T-helper 17 cell (primary cell): ENCODE data around the gene CUL3. TPM values are rescaled to one million over a fixed set of nuclear protein-coding genes. Genes with fewer than 3 reads are reported as not detected.
"Not testable (repeated sequence)": the region's sequence is repeated elsewhere in the genome, so short reads cannot be mapped to it uniquely, and the experiment has no call there.

Experiments
- ATAC-seq: fragments of 150-1000 bp; cut with Tn5 transposase; 2 replicates; pipeline ENCODE4 v1.10.0; 2021; ENCODE audit warnings: mild to moderate bottlenecking, moderate library complexity
- DNase-seq, 3 donors: peaks; one replicate each; pipeline versions ENCODE4 v3.0.0 to v3.0.0-alpha.2; 2020 to 2021
- H3K9me3 ChIP-seq: one replicate; pipeline ENCODE4 v1.7.0; 2013; ENCODE audit warnings: low read length, mild to moderate bottlenecking; ENCODE audit not compliant: control insufficient read depth, poor library complexity, severe bottlenecking
- H3K27ac Mint-ChIP-seq: one replicate; pipeline ENCODE4 v1.8.0; 2022; ENCODE audit warnings: mild to moderate bottlenecking, moderate library complexity, mixed read lengths
- H3K27me3 Mint-ChIP-seq: one replicate; pipeline ENCODE4 v1.8.0; 2022; ENCODE audit warnings: mixed read lengths
- H3K36me3 Mint-ChIP-seq: one replicate; pipeline ENCODE4 v1.8.0; 2022; ENCODE audit warnings: low read depth, mixed read lengths
- H3K4me1 Mint-ChIP-seq: one replicate; pipeline ENCODE4 v1.8.0; 2022; ENCODE audit warnings: mild to moderate bottlenecking, mixed read lengths
- H3K4me3 Mint-ChIP-seq: one replicate; pipeline ENCODE4 v1.8.0; 2022; ENCODE audit warnings: mild to moderate bottlenecking, moderate library complexity, mixed read lengths
- total RNA-seq, 4 donors: library from RNA in 2 of 4; stranded (reverse) in 2 of 4; gene quantifications; one replicate each; pipeline ENCODE4 v1.2.3 and lab custom pipeline; 2022 to 2026

The CUL3 gene
- total RNA-seq, 2 donors from 2014 or later, result 94.8 to 99.7 TPM

DNA sequence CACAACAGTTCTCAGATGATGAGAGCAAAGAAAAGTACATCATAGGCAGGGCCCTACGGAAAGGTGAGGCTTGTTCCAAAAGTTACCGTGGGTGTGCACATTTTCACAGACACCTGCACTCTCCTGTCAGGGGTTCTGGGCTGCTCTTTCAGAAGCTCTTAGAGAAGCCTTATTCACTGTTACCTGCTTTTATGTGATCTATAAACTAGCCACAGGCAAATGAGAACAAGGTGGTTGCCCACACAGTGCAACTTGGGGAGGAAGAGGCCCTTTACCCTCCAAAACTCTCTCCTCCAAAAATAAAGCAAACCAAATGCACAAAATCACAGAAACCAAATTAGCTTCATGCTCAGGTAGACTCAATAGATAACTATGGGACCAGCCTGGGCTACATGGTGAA is 11.1 kb upstream of the CUL3 start:
- H3K9me3 ChIP-seq, result no peaks in the 10 kb centered on the region
- no peak for ATAC-seq
- H3K27ac Mint-ChIP-seq, result no peak overlapping the region
- no peaks in the 10 kb centered on the region for H3K4me1 Mint-ChIP-seq
- H3K4me3 Mint-ChIP-seq, result no peak overlapping the region
- H3K27me3 Mint-ChIP-seq, result no peaks in the 10 kb centered on the region
- no peak for DNase-seq
- no peaks in the 10 kb centered on the region for H3K36me3 Mint-ChIP-seq

- DNase-seq (no peak), ATAC-seq (no peak)
- H3K9me3 ChIP-seq, result no peaks in the 10 kb centered on the region
- Mint-ChIP-seq H3K27ac (no peak overlapping the region), H3K27me3 (no peaks in the 10 kb centered on the region), H3K36me3 (no peaks in the 10 kb centered on the region), H3K4me3 (no peak overlapping the region), H3K4me1 (no peaks in the 10 kb centered on the region)
These were observed 10.4 kb upstream of the CUL3 start for GRCh38 chr2:224595518-224595917.

- H3K4me3 Mint-ChIP-seq, result no peak overlapping the region
- H3K27ac Mint-ChIP-seq, result no peak overlapping the region
- no peak for ATAC-seq
- no peaks in the 10 kb centered on the region for H3K27me3 Mint-ChIP-seq
- no peaks in the 10 kb centered on the region for H3K4me1 Mint-ChIP-seq
- H3K9me3 ChIP-seq, result no peaks in the 10 kb centered on the region
- no peak for DNase-seq
- H3K36me3 Mint-ChIP-seq, result no peaks in the 10 kb centered on the region
These were observed 9.7 kb upstream of the CUL3 start for GRCh38 chr2:224594840-224595239.

GRCh38 chr2:224591220-224591619 is 6.1 kb upstream of the CUL3 start:
- H3K27me3 Mint-ChIP-seq, result no peaks in the 10 kb centered on the region
- H3K4me1 Mint-ChIP-seq, result peaks cover 3% of the 10 kb centered on the region
- no peak overlapping the region for H3K27ac Mint-ChIP-seq
- no peak overlapping the region for H3K4me3 Mint-ChIP-seq
- H3K9me3 ChIP-seq, result no peaks in the 10 kb centered on the region
- DNase-seq, result no peak
- ATAC-seq, result no peak
- H3K36me3 Mint-ChIP-seq, result no peaks in the 10 kb centered on the region

DNA sequence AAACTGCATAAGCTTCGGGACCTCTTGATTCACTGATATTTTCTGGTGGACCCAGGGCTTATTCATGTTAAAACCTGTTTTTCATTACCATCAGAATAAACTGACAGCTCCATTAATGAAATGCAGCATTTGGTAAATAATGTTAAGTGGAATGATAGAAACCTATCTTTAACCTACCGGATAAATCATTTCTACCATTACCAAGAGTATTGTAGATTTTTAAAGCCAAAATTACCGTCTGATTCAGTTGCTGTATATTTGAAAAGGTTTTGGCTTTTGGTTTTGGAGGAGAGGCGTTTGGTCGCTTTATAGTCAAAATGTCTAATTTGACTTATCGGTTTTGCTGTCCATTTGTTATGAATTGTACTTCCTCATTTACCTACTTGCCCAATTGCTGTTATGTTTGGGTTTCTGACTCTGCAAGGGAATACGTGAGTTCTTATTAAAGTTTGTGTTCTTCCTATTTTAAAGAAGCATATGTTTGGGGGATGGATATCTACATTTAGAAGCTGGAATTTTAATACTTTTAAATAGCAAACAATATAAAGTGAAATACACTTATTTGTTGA is 1.0 kb upstream of the CUL3 start:
- Mint-ChIP-seq H3K27me3 (no peaks in the 10 kb centered on the region), H3K27ac (peak overlapping the region; percentile 67), H3K36me3 (no peaks in the 10 kb centered on the region), H3K4me1 (peaks cover 13% of the 10 kb centered on the region), H3K4me3 (peak overlapping the region; percentile 94)
- H3K9me3 ChIP-seq, result no peaks in the 10 kb centered on the region
- ATAC-seq (no peak), DNase-seq (no peak)

DNA sequence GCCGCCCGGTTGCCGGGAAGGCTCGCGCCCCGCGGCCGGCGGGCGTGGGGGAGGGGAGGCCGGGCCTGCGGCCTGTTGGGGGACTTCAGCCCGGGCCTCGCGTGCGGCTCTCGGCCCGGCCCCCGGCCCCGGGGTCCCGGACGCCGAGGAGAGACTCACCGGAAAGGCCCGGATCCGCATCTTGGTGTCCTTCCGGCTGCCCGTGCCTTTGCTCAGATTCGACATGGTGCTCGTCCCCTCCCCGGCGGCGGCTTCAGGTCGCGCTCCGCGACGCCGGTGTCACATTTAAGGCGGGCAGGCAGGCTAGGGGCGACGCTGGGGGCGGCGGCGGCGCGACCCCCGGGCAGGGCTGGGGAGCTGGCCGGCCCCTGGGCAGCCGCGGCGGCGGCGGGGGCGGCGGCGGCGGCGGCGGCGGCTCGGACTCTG is 365 bp downstream of the CUL3 start:
- ATAC-seq, result peak; percentile 28
- no peaks in the 10 kb centered on the region for H3K9me3 ChIP-seq
- no peaks in the 10 kb centered on the region for H3K27me3 Mint-ChIP-seq
- H3K36me3 Mint-ChIP-seq, result no peaks in the 10 kb centered on the region
- H3K27ac Mint-ChIP-seq, result peak overlapping the region; percentile 88
- peak overlapping the region; percentile 94 for H3K4me3 Mint-ChIP-seq
- DNase-seq, result peak; percentile 42 to 49 (median 49)
- peaks cover 19% of the 10 kb centered on the region for H3K4me1 Mint-ChIP-seq

DNA sequence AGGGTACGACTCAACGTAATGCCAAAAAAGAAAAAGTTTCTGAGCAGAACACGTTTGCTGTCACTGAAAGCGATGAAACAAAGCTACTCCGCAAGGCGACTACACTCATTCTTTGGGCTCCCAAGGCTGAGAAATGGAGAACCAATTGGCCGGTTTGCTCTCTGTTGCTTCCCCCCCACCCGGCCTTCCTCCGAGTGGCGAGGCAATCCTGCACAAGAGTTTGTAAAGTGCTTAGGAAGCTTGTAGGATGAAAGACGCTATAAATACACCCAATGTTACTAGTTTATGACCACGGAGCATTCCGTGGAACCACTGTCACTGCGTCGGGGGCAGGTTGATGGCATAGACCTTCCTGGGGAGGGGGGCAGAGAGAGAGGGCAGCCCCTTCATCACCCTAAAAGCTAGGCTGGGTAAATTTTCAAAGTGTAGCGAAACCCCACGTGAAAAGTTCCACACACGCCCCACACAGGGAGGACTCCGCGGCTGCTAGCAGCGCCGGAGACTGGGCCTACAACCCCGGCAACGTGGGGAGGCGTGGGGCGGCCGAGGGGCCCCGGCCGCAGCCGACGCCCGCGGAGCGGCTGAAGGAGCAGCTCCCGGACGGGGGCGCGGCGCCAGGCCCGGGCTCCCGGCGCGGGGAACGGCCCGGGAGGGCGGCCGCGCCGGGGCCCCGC is 915 bp downstream of the CUL3 start:
- Mint-ChIP-seq H3K4me3 (peak overlapping the region; percentile 97), H3K27ac (peak overlapping the region; percentile 88), H3K36me3 (no peaks in the 10 kb centered on the region), H3K27me3 (no peaks in the 10 kb centered on the region), H3K4me1 (peaks cover 24% of the 10 kb centered on the region)
- peak in 1 of 3 donors; percentile 10 for DNase-seq
- ATAC-seq, result no peak
- H3K9me3 ChIP-seq, result no peaks in the 10 kb centered on the region

DNA sequence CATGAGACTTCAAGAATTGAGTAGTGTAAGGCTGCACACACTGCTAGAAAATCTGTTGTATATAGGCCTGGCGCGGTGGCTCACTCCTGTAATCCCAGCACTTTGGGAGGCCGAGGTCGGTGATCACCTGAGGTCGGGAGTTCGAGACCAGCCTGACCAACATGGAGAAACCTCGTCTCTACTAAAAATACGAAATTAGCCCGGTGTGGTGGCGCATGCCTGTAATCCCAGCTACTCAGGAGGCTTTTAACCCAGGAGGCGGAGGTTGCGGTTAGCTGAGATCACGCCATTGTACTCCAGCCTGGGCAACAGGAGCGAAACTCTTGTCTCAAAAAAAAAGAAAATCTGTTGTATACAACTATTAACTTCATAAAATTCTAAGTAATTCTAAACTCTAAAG is 2.1 kb downstream of the CUL3 start:
- H3K36me3 Mint-ChIP-seq, H3K27me3 Mint-ChIP-seq, H3K27ac Mint-ChIP-seq, H3K9me3 ChIP-seq, DNase-seq, ATAC-seq: not testable (repeated sequence)
- Mint-ChIP-seq H3K4me3 (peak overlapping the region; percentile 97), H3K4me1 (peaks cover 26% of the 10 kb centered on the region)

DNA sequence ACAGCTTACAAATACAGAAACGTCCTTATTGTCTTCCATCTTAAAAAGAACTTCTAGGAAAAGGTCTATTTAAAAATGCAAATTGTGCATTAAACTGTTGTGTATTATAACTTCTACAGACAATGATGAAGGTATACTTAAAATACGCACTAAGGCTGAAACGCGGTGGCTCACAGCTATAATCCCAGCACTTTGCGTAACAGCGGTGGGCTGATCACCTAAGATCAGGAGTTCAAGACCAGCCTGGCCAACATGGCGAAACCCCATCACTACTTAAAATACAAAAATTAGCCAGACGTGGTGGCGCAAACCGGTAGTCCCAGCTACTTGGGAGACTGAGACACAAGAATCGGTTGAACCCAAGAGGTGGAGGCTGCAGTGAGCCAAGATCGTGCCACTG is 4.9 kb downstream of the CUL3 start:
- DNase-seq, result no peak
- H3K4me1 Mint-ChIP-seq, result peaks cover 34% of the 10 kb centered on the region
- peak overlapping the region; percentile 5 for H3K4me3 Mint-ChIP-seq
- peaks cover 1% of the 10 kb centered on the region for H3K36me3 Mint-ChIP-seq
- no peaks in the 10 kb centered on the region for H3K27me3 Mint-ChIP-seq
- peak overlapping the region; percentile 37 for H3K27ac Mint-ChIP-seq
- no peak for ATAC-seq
- H3K9me3 ChIP-seq, result no peaks in the 10 kb centered on the region

GRCh38 chr2:224579411-224579810 is 5.8 kb downstream of the CUL3 start:
- no peaks in the 10 kb centered on the region for H3K9me3 ChIP-seq
- ATAC-seq (peak; percentile 20), DNase-seq (no peak)
- Mint-ChIP-seq H3K36me3 (peaks cover 2% of the 10 kb centered on the region), H3K27ac (peak overlapping the region; percentile 9), H3K4me1 (peaks cover 42% of the 10 kb centered on the region), H3K27me3 (no peaks in the 10 kb centered on the region), H3K4me3 (peak overlapping the region; percentile 74)

DNA sequence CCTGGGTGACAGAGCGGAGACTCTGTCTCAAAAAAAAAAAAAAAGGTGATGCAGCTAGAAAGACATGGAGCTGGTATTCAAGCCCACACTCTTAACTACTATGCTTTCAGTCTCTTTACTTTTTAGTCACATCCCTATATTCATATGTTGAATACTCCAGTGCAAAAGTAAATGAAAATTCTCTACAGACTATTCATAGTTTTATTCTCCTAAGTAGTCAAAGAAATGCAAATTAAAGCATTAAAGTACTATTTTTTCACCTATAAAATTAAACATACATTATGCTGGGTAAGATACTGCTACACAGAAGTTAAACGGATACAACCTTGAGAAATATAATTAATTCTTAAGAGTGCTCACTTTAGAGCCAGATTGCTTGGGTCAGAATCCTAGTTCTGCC is 7.6 kb downstream of the CUL3 start:
- H3K9me3 ChIP-seq, result no peaks in the 10 kb centered on the region
- DNase-seq (no peak), ATAC-seq (no peak)
- peaks cover 45% of the 10 kb centered on the region for H3K4me1 Mint-ChIP-seq
- H3K27ac Mint-ChIP-seq, result no peak overlapping the region
- H3K27me3 Mint-ChIP-seq, result no peaks in the 10 kb centered on the region
- no peak overlapping the region for H3K4me3 Mint-ChIP-seq
- H3K36me3 Mint-ChIP-seq, result peaks cover 2% of the 10 kb centered on the region

DNA sequence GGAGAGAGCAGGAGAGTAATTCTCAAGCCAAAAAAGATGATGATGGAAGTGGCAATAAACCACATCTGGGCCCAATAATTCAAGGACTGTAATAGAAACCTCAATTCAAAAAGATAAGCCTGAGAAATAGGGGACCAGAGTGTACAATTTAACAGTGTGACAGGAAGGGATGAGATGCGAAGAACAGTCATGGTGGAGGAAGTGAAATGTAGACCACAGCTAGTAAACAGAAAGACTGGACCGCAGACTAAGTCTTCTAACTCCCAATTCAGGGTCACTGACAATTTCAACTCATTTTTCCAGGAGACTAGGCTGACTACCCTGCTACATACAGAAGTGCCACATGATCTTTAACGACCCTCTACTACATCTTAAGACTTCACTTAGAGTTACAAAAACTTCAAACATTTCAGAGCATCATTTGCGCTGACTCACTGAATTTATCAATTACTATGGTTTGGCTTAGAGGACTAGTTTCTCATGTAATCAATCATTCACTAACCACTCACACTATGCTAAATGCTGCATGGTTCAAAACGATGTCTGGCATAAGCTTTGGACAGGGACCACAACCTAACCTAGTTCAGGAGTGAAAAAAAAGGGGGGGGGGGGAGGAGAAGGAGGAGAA is 9.0 kb downstream of the CUL3 start:
- peaks cover 2% of the 10 kb centered on the region for H3K36me3 Mint-ChIP-seq
- peak overlapping the region; percentile 78 for H3K4me3 Mint-ChIP-seq
- peaks cover 55% of the 10 kb centered on the region for H3K4me1 Mint-ChIP-seq
- H3K27ac Mint-ChIP-seq, result peak overlapping the region; percentile 78
- no peaks in the 10 kb centered on the region for H3K9me3 ChIP-seq
- no peak for DNase-seq
- ATAC-seq, result peak; percentile 51
- H3K27me3 Mint-ChIP-seq, result no peaks in the 10 kb centered on the region

DNA sequence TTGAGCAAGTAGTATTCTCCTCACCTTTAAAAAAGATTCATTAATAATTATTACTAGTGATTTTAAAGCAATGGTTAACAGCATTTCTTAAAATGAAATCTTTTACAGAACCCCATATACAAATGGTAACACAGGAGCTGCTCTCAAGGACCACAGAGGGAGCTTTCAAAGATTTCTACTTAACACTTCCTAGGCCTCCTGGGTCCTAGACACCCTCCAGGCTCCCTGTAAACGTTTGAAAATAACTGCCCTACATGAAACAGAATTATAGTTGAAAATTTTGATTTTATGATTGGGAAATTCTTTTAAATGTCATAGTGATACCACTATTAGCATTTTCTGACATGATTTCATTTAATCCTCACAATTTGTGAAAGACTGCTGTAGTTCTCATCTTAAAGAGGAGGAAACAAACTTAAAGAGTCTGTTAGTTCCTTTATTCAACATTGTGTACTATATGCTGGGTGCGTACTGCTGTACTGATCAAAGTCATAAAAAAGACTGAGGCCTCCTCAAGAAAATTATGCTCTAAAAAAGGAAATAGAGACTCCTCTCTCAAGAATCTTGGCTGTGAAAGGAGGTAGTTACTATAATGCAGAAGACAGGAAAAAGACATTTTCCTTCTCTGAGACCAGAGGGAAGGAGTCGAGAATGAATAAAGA is 10.6 kb downstream of the CUL3 start:
- ATAC-seq (peak; percentile 45), DNase-seq (no peak)
- H3K27me3 Mint-ChIP-seq, result no peaks in the 10 kb centered on the region
- H3K4me1 Mint-ChIP-seq, result peaks cover 55% of the 10 kb centered on the region
- peak overlapping the region; percentile 78 for H3K4me3 Mint-ChIP-seq
- H3K36me3 Mint-ChIP-seq, result peaks cover 2% of the 10 kb centered on the region
- no peaks in the 10 kb centered on the region for H3K9me3 ChIP-seq
- peak overlapping the region; percentile 78 for H3K27ac Mint-ChIP-seq
